NCI-H460 (cell line): ENCODE results near the gene SLC27A2. TPM values are rescaled to one million over a fixed set of nuclear protein-coding genes. Genes with fewer than 3 reads are reported as not detected.

ENCODE experiments used
- DNase-seq: peaks from one replicate; pipeline ENCODE4 v3.0.0-alpha.2; 2016; ENCODE audit warnings: low read depth; ENCODE audit errors: extremely low read depth
- small RNA-seq, 2 experiments: library from RNA; depleted of rRNA; stranded (forward); fragments of <200 nt; gene quantifications; one replicate each; pipeline ENCODE3, GENCODE V24; 2014
- total RNA-seq: library from RNA; depleted of rRNA; stranded (reverse); fragments of >200 nt; shearing (Covaris generic); gene quantifications from 2 replicates; pipeline ENCODE4 v1.2.3, GENCODE V29; 2014; rRNA removed

SLC27A2 gene
- total RNA-seq, 1 experiment from 2014 or later = 18.7 TPM

DNA sequence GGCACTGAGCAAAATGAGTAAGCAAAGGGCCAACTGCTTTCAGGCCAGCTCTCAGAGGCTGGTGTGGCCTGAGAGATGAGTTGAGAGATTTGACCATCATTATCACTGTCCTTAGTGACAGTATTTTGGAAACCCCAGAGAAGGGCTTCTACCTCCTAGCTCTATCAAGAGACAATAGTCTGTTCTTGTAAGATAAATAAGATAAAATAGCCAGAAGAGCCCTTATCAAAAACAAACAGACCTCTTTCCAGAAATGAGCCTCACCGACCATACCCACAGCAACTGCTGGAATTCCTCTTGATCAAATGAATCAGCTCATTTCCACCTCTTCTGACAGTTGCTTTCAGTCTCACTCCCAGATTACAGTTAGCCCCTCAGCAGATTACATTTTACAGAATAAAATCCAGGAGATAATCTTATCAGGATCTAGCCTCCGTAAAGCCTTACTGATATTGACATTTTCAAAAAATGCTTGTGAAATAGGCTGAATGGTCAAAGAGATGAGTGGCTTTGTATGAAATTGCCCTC, 79.0 kb downstream of the SLC27A2 start:
- no peak for DNase-seq

DNA sequence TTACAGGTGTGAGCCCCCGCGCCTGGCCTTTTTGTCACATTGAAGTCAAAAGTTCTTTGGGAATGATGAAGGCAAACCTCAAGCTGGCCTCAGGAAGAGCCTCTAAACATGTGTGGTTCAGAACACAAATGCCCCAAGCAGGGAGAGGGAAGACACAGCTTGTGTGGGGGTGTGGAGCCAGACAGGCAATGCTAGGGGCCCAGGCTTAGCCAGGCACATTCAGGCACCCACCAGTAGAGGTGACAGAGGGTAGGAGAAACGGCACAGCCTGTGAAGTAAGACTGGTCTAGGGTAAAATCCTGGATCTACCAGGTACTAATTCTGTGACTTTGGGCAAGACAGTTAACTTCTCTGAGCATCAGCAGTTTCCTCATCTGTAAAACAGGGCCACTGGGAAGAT, 80.0 kb downstream of the SLC27A2 start:
- no peak for DNase-seq

DNA sequence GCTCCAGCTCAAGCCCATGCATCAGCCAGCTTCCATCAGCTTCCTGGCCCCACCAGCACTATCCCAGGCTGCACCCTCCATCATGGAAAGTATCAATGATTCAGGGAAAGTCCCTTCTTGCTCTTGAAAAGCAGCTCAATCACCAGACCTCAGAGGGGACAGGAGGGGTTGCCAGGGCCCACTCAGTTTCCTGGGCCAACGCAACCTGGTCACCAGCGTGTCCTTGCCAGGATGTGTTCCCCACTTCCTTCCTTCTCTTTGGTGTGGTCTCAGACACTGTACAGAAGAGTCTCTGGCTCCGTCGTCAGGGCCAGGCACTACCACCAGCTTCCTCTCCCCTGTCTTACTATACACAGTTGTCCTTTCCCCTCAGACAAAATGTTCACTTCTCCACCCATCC, 80.5 kb downstream of the SLC27A2 start:
- no peak for DNase-seq

DNA sequence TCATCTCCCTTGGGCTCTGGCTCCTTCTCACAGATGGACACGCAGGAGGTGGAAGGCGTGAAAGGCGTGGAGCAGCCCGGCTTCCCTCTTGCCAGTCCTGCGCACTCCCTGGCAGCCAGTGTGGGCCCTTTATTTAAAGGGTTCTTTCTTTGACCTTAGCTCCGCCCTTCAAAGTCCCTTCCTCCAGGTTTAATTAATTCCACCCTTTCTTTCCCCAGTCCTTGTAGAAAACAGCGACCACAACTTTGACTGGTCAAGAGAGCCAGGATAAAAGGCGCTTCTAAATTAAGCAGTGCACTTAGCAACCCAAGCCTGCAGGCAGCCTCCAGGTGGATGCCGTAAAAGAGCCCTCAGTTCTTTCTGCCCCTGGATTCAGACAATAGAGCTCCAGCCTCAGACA, 83.6 kb downstream of the SLC27A2 start, which contains the start of gene HDC:
TSS of gene HDC (minus strand) at position 107 of the 400 bp plus-strand sequence. CDS start at position 4, 103 bp downstream.
- no peak for DNase-seq

DNA sequence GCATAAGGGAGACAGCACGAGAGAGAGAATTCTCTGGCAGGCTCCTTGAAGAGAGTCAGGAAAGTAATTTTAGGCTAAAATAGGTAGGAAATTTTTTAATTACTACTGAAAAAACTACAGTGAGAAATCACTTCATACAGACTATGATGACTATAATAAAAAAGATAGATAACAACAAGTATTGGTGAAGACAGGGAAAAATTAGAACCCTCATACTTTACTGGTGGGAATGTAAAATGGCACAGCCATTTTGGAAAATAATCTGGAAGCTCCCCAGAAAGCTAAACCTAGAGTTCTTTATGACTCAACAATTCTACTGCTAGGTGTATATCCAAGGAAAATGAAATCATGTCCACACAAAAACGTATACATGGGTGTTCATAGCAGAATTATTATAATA, 85.6 kb downstream of the SLC27A2 start:
- DNase-seq = no peak

DNA sequence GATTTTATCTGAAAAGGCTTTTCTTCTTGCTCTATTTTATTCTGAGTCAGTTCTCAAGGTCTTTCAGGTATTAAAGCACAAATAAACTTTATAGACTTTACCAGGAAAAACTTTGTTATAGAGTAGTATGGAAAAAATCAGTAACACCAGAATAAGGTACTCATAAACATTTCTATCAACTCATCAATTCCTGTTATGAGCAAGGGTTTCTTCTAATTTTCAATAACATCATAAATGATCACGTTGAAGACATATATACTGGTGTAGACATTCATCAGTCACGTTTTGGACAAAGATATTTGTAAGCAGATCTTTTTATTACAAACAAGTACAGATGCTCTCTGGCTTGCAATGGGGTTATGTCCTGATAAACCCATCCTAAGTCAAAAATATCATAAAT, 93.1 kb downstream of the SLC27A2 start:
- no peak for DNase-seq

DNA sequence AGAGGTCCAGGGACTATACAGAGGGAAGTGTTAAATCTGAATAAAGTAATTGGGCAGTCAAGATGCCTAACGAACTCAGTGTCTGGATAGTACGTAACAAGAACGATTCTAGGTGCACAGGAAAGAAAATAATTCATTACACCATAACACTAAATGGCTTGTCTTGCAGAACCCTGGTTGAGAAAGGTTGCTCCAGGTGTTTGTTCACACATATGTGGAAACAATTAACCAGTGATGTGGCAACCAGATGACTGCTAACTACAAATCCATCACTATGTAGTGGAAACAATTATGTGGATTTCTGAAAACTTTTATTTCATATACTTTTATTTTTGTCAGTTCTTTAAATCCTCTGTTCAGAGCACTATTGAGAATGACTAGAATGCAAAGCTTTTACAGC, 93.9 kb downstream of the SLC27A2 start:
- DNase-seq = no peak

DNA sequence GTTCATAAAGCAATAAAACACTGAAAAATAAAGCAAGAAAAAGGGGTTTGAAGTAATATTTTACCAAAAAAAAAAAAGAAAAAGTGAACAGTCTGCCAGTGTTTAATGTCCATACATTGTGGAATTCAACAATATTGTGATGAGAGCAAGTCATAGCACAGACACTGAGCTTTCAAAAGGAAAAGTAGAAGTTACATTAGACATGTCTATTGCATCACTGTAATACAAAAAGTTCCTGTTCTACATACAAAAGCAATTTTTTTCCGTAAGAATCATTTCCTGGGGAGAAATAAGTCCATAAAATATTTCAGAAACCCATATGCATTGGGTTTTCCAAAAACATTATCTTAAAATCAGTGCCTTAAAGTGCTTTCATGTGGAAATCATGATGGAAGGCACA, 95.4 kb downstream of the SLC27A2 start:
- no peak for DNase-seq

DNA sequence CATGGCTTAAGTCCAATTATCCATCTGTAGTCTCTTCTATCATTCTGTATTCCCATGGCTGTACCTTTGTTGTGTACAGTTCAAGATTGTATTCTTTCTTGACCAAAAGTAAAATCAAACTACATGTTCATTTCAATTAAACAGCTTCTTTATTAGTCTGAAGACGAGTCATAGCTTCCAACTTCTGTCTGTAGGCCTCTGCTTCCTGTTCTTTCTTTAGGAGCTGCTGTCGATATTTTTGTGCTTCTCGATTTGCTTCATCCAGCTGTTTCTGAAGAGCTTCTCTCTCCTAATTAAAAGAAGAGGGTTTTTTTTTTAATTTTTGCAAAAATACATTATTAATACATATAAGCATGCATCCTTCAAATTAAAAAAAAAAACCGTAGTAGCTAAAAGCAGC, 96.5 kb downstream of the SLC27A2 start:
- no peak for DNase-seq

DNA sequence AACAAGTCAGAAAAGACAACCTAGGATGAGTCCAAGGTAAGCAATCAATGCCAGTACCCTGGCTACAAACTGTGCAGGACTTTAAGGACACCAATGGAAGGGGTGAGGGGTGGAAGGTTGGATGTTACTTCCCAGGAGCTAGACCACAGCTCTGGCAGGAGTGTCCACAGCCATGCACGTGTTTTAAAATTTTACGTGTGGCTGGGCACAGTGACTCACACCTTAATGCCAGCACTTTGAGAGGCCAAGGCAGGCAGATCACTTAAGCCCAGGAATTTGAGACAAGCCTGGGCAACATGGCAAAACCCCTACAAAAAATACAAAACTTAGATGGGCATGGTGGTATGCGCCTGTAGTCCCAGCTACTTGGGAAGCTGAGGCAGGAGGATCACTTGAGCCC, 98.3 kb downstream of the SLC27A2 start:
- no peak for DNase-seq

DNA sequence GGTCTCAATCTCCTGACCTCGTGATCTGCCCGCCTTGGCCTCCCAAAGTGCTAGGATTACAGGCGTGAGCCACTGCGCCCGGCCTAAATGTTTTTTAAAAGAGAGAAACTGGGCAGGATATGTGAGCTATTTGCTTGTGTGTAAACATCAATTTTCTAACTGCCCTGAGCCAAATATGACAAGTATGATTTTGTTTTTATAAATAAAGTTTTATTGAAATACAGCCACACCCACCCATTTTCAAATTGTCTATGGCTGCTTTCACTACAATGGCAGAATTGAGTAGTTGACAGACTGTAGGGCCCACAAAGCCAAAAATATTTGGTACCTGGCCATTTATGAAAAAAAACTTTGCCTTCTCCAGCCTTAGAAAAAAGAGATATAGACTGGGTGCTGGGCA, 99.4 kb downstream of the SLC27A2 start:
- no peak for DNase-seq

Small RNA genes within 50 kb of the gene (small RNA-seq; reads per million reads assigned to genes)
- gene RF00019 = 0 reads per million in 2 experiments

Other genes starting within 250 kb of the SLC27A2 start
- gene ATP8B4, start 63.0 kb upstream of the SLC27A2 start, total RNA-seq = 2.8 and 4.2 TPM in 2 replicates
- 0.10 TPM in 1 of 2 replicates, not detected in the other for gene HDC, start 83.5 kb downstream of the SLC27A2 start, total RNA-seq
- gene GABPB1, start 173.0 kb downstream of the SLC27A2 start, total RNA-seq = 68.2 and 71.1 TPM in 2 replicates
- 67.9 and 69.2 TPM in 2 replicates for gene USP8, start 242.2 kb downstream of the SLC27A2 start, total RNA-seq